Measurements from ENCODE around the gene FAM9C. TPM values are rescaled to one million over a fixed set of nuclear protein-coding genes. Genes with fewer than 3 reads are reported as not detected.

Gene FAM9C
- total RNA-seq, 1 donor from 2014 or later, result not detected

GRCh38 chrX:12986164-12986779 lies 58.1 kb downstream of the FAM9C start:
- Histone ChIP-seq H3K27ac (no peak overlapping the region), H3K36me3 (no peaks in the 10 kb centered on the region), H3K9me3 (no peaks in the 10 kb centered on the region), H3K27me3 (no peaks in the 10 kb centered on the region), H3K4me1 (no peaks in the 10 kb centered on the region), H3K4me3 (no peak overlapping the region)
- TF ChIP-seq, protein P1, sequence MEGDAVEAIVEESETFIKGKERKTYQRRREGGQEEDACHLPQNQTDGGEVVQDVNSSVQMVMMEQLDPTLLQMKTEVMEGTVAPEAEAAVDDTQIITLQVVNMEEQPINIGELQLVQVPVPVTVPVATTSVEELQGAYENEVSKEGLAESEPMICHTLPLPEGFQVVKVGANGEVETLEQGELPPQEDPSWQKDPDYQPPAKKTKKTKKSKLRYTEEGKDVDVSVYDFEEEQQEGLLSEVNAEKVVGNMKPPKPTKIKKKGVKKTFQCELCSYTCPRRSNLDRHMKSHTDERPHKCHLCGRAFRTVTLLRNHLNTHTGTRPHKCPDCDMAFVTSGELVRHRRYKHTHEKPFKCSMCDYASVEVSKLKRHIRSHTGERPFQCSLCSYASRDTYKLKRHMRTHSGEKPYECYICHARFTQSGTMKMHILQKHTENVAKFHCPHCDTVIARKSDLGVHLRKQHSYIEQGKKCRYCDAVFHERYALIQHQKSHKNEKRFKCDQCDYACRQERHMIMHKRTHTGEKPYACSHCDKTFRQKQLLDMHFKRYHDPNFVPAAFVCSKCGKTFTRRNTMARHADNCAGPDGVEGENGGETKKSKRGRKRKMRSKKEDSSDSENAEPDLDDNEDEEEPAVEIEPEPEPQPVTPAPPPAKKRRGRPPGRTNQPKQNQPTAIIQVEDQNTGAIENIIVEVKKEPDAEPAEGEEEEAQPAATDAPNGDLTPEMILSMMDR (IDR thresholded peaks at IDR 0.05), result no peak
- intact Hi-C loops (cut with DNase I), result no loop called here
- no peak for DNase-seq (ENCODE audit: low spot score in 2 of 2)

Other genes with a start within 250 kb of the FAM9C start
- not detected for gene TLR7, start 177.5 kb downstream of the FAM9C start, total RNA-seq
- gene TLR8, start 138.0 kb downstream of the FAM9C start, total RNA-seq, result 0.53 TPM
- gene TMSB4X, start 69.5 kb downstream of the FAM9C start, total RNA-seq, result 2,397 TPM

Measured in ascending aorta (tissue), 2 donors.